ENCODE measurements around the gene AJAP1.

DNA sequence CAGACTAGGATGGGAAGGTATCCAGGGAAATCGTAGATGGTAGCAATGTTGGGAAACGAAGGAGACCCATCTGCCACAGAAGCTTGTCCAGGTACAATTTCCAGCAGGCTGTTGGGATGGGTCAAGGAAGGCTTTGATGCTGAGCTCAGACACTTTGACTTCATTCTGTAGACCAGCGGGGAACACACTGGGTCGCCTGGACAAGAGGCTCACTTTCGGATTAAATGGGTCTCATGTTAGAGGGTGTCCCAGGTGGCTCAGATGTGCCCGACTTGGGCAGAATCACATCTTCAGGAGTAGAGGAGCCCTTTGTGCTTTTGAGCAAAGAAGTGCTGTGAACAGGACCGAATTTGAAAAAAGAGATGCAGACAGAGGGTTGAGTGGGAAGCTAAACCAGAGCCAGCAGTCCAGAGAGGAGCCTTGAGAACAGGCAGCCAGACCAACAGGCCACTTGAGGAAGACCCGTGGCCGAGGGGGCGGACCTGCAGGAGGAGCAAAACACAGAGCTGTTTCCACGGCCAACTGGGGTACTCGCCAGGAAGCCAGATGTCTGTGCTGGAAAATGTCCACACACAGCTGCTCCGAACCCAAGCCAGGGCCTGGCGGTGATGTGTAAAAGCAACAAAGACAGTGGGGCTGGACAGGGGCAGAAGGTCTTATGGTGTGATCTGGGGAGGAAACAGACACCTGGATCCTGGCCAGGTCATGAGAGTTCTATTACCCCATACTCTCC is 146.9 kb downstream of the AJAP1 start:
- TF ChIP-seq CTCF (IDR thresholded peaks at IDR 0.05; ENCODE audit: poor library complexity, severe bottlenecking): no peak
- no peak for TF ChIP-seq TAF1 (IDR thresholded peaks at IDR 0.05; ENCODE audit: low read depth)
- no peak for TF ChIP-seq EZH2 (IDR thresholded peaks at IDR 0.05; ENCODE audit: borderline replicate concordance, insufficient read depth, low read length, poor library complexity, severe bottlenecking)
- no peak for TF ChIP-seq RAD21 (conservative IDR thresholded peaks at IDR 0.05)
- TF ChIP-seq EP300 (conservative IDR thresholded peaks at IDR 0.05; ENCODE audit: poor library complexity, severe bottlenecking): no peak
- no peak for TF ChIP-seq POLR2AphosphoS5 (IDR thresholded peaks at IDR 0.05)

Measured in neural cell (in vitro differentiated cells).